HG03457 (cell line): Measurements from ENCODE around the gene GLRB.
A peak's percentile ranks its signal among the peaks of the same experiment; 100 is the strongest.
"Not testable (repeated sequence)": the region's sequence is repeated elsewhere in the genome, so short reads cannot be mapped to it uniquely, and the experiment has no call there.

ENCODE experiments used
- ATAC-seq: cut with Tn5 transposase; IDR thresholded peaks from one replicate; pipeline ENCODE4 v1.9.1; 2021; ENCODE audit warnings: moderate number of reproducible peaks; ENCODE audit not compliant: unreplicated experiment

The GLRB gene

GRCh38 chr4:157075811-157076577 is at the start of gene GLRB:
TSS of gene GLRB (plus strand) at chr4:157076150. CDS start at chr4:157078025, 1,875 bp downstream.
- ATAC-seq = no peak

GRCh38 chr4:157035471-157035870 is 40.5 kb upstream of the GLRB start:
- no peak for ATAC-seq

- ATAC-seq = no peak
These were observed 35.5 kb upstream of the GLRB start for GRCh38 chr4:157040405-157040804.

GRCh38 chr4:157043131-157043530 is 32.8 kb upstream of the GLRB start:
- ATAC-seq = no peak

- peak; percentile 82 for ATAC-seq
These were observed 30.3 kb upstream of the GLRB start for GRCh38 chr4:157045507-157046127.

- no peak for ATAC-seq
These were observed 27.7 kb upstream of the GLRB start for GRCh38 chr4:157048248-157048647.

- no peak for ATAC-seq
These were observed 25.4 kb upstream of the GLRB start for GRCh38 chr4:157050561-157050960.

- ATAC-seq = no peak
These were observed 23.4 kb upstream of the GLRB start for GRCh38 chr4:157052429-157053040.

GRCh38 chr4:157057218-157057617 is 18.7 kb upstream of the GLRB start:
- ATAC-seq = no peak

- ATAC-seq = not testable (repeated sequence)
These were observed 17.1 kb upstream of the GLRB start for GRCh38 chr4:157058899-157059298.

- no peak for ATAC-seq
These were observed 3.9 kb upstream of the GLRB start for GRCh38 chr4:157072002-157072401.

GRCh38 chr4:157075401-157075800 is 549 bp upstream of the GLRB start:
- ATAC-seq = no peak

- ATAC-seq = no peak
These were observed 613 bp downstream of the GLRB start for GRCh38 chr4:157076578-157076947.

- no peak for ATAC-seq
These were observed 3.5 kb downstream of the GLRB start for GRCh38 chr4:157079441-157079840.

- ATAC-seq = no peak
These were observed 4.7 kb downstream of the GLRB start for GRCh38 chr4:157080605-157081004.

GRCh38 chr4:157095716-157096115 is 19.8 kb downstream of the GLRB start:
- ATAC-seq = no peak

GRCh38 chr4:157096439-157096838 is 20.5 kb downstream of the GLRB start:
- no peak for ATAC-seq

GRCh38 chr4:157099506-157099905 is 23.6 kb downstream of the GLRB start:
- ATAC-seq = no peak

GRCh38 chr4:157104541-157104940 is 28.6 kb downstream of the GLRB start:
- ATAC-seq = no peak

- ATAC-seq = no peak
These were observed 38.7 kb downstream of the GLRB start for GRCh38 chr4:157114671-157115070.

- no peak for ATAC-seq
These were observed 39.8 kb downstream of the GLRB start for GRCh38 chr4:157115613-157116335.
